ENCODE results near the gene TBCA.
A peak's percentile ranks its signal among the peaks of the same experiment; 100 is the strongest.

The TBCA gene

DNA sequence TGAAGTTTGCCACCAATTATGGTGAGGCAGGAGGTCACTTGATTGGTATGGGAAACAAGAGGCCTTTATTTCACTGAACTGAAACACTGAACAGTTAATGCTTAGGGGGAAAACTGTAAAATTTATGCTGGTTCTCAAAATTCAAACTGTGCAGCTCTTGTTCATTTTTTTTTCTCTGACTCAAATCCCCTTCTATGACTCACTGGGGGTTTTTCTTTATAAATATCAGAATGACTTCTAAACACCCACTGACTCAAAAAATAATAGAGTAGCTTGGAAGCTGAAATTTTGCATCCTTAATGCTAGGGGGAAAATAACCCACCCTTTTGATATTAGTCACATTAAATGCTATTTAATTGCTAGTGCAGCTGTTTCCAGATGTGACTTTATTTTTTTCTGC is 113.5 kb downstream of the TBCA start:
- no peak for TF ChIP-seq CTCF (IDR thresholded peaks at IDR 0.05)
- DNase-seq (ENCODE audit: low spot score) = no peak

GRCh38 chr5:77658662-77659061 is 117.5 kb downstream of the TBCA start:
- H3K4me3 ChIP-seq = no peak overlapping the region
- no peak for TF ChIP-seq CTCF (IDR thresholded peaks at IDR 0.05)
- DNase-seq (ENCODE audit: low spot score) = no peak
- no peak overlapping the region for H3K27ac ChIP-seq

More for the DNA sequence above, 113.5 kb downstream of the TBCA start:
- no peak overlapping the region for H3K27ac ChIP-seq
- no peak overlapping the region for H3K4me3 ChIP-seq

- no peak for TF ChIP-seq CTCF (IDR thresholded peaks at IDR 0.05)
- H3K4me3 ChIP-seq = no peak overlapping the region
- no peak for DNase-seq (ENCODE audit: low spot score)
- H3K27ac ChIP-seq = no peak overlapping the region
These were observed 124.8 kb downstream of the TBCA start for GRCh38 chr5:77651343-77651742.

DNA sequence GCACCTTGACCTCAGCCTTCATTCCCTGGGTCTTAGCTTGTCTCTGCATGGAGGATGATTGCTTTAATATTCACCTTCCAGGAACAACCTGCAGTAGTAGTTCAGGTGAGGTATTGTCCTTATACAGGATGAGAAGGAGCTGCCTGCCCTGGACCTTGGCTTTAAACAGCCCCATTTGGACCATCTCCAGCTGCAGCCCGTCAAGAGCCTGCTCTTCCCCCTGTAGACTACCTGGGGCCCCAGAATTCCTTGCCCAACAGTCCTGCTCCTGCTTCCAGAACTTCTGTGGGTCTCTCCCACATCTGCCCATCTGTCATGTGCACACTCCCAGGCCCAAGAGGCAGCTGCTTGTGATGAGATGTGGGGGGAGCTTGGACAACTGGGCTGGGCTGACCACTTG is 125.5 kb downstream of the TBCA start:
- H3K27ac ChIP-seq = no peak overlapping the region
- DNase-seq (ENCODE audit: low spot score) = no peak
- no peak overlapping the region for H3K4me3 ChIP-seq
- no peak for TF ChIP-seq CTCF (IDR thresholded peaks at IDR 0.05)

- DNase-seq (ENCODE audit: low spot score) = no peak
- no peak for TF ChIP-seq CTCF (IDR thresholded peaks at IDR 0.05)
- H3K4me3 ChIP-seq = no peak overlapping the region
- no peak overlapping the region for H3K27ac ChIP-seq
These were observed 126.4 kb downstream of the TBCA start for GRCh38 chr5:77649776-77650175.

DNA sequence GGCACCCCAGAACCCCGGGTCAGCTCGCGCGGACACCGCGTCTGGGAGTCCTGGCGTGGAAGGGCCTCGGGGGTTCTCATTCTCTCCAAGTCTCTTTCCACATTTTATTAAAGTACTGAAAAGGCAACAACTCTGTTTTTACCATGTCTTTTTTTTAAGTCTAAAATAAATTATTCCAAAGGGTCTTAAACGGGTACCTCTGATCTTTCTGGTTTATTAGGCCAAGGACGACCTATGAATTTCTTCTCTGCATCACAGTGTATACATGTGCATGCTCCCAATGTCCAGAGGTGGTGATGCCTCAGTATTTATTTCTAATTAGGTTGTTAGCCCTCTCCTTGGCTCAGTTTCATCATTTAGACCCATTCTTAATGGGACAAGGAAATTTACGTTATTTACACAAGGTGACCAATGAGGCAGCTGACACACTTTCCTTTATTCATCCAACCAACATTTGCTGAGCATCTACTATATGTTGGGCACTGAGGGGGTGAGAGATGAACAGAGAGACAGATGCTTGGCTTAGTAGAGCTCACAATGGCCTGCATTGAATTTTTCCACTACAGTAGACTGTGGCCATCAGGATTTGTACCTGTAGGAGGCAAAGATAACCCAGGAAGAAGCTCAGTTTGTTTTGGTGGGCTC is 130.0 kb downstream of the TBCA start:
- H3K27ac ChIP-seq = no peak overlapping the region
- peak overlapping the region; percentile 66 for H3K4me3 ChIP-seq
- TF ChIP-seq CTCF (IDR thresholded peaks at IDR 0.05) = no peak
- no peak for DNase-seq (ENCODE audit: low spot score)

DNA sequence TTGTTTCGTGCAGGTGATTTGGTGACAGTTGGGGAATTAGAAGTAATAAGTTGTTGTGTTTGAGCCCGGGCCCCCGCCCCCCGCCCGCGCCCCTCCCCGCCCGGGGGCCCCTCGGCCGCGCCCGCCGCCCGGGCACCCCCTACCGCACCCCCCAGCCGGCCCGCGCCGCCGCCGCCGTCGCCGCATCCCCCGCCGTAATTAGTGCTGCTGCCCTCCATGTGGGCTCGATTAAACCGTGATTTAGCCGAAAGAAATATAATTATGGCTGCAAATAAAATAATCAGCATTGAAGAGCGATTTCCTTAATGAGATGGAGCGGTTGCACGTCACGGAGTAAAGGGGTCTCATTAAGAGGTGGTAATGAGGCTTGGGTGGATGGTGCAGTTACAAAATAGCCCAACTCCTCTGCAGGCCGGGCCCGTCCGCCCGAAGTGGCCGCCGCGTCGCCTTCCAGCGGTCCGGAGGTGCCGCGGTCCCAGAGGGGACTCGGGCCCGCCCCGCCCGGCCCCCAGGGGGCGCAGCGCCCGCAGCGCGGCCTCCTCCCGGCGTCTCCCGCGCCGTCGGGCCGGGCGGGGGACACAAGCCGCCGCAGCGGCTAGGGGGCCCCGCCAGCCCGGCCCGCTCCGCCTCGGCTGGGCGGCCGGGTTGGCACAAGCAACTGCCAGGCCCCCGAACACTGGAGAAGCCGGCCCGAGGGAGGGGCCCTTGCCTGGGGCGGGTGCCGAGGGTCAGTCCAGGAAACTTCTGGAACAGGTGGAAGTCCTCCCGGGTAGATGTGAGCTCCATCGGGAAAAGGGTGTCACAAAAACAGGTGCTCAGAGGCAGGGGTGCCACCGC is 130.8 kb downstream of the TBCA start:
- no peak for TF ChIP-seq CTCF (IDR thresholded peaks at IDR 0.05)
- no peak overlapping the region for H3K27ac ChIP-seq
- no peak for DNase-seq (ENCODE audit: low spot score)
- H3K4me3 ChIP-seq = peak overlapping the region; percentile 66

Data from coronary artery (tissue), 2 donors.